ENCODE data around the gene CNTNAP2.

DNA sequence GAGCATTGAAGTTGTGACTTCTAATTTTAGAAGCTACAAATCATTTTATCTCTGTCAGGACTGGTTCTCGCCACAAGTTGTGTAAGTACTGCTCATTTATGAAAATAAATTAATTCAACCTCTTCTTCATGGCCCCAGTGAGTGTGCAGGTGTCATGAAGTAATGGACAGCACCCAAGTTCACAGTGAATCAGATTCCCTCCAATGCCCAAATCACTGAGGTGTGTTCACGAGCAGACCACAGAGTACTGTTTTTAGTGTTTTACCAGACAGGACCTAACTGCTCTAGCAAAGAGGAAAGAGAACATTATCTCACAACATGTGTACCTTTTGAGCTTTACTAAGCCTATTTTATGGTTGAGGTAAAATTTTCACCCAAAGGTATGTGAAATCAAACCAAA is 980.0 kb downstream of the CNTNAP2 start:
- TF ChIP-seq, protein P1, sequence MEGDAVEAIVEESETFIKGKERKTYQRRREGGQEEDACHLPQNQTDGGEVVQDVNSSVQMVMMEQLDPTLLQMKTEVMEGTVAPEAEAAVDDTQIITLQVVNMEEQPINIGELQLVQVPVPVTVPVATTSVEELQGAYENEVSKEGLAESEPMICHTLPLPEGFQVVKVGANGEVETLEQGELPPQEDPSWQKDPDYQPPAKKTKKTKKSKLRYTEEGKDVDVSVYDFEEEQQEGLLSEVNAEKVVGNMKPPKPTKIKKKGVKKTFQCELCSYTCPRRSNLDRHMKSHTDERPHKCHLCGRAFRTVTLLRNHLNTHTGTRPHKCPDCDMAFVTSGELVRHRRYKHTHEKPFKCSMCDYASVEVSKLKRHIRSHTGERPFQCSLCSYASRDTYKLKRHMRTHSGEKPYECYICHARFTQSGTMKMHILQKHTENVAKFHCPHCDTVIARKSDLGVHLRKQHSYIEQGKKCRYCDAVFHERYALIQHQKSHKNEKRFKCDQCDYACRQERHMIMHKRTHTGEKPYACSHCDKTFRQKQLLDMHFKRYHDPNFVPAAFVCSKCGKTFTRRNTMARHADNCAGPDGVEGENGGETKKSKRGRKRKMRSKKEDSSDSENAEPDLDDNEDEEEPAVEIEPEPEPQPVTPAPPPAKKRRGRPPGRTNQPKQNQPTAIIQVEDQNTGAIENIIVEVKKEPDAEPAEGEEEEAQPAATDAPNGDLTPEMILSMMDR (IDR thresholded peaks at IDR 0.05; ENCODE audit: insufficient read depth, low read length, poor library complexity, severe bottlenecking), result no peak
- no peak for TF ChIP-seq EZH2phosphoT487 (conservative IDR thresholded peaks at IDR 0.05; ENCODE audit: low read length)
